Measurements from ENCODE around the gene MYO3B. TPM values are rescaled to one million over a fixed set of nuclear protein-coding genes. Genes with fewer than 3 reads are reported as not detected.

Gene MYO3B
- polyA plus RNA-seq, 2 of the 4 experiments (the other 2 are of a cell fraction): 0.01 TPM; not detected in 1

DNA sequence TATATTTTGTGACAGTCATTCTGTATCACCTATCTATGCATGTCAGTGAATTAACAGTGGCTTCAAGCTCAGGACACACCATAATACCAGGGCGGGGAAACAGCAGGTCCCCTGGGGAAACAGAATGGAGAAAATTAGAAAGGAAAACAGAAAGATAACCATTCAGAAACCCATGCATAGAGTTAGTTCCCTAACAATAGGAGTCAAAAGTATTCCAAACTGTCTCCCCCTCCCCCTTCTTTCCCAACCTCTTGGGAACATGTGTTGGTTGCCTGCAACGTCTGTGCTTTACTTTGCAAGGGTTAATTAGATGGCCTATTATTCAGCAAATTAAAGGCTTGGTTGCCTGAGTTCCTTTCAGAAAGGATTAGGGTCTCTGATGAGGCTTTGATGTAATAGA, 176.4 kb downstream of the MYO3B start:
- H3K27ac ChIP-seq: no peak overlapping the region
- no peaks in the 10 kb centered on the region for H3K9me3 ChIP-seq
- DNase-seq (ENCODE audit: low read depth in 1 of 2, low spot score in 1 of 2) (no peak), FAIRE-seq (no peak), ATAC-seq (no peak)
- H3K4me2 ChIP-seq: no peak overlapping the region
- no peak overlapping the region for H3K4me3 ChIP-seq
- TF ChIP-seq TP53 (CRISPR knock-in tag; IDR thresholded peaks at IDR 0.05) (no peak), RFX5 (IDR thresholded peaks at IDR 0.05) (no peak), CHD4 (IDR thresholded peaks at IDR 0.05; ENCODE audit: borderline replicate concordance) (no peak), RARB (CRISPR knock-in tag; IDR thresholded peaks at IDR 0.05) (no peak), NR3C1 (IDR thresholded peaks at IDR 0.05) (no peak), SREBF2 (IDR thresholded peaks at IDR 0.05) (no peak), SMC3 (IDR thresholded peaks at IDR 0.05) (no peak), BCL3 (IDR thresholded peaks at IDR 0.05) (no peak), PHF8 (IDR thresholded peaks at IDR 0.05; ENCODE audit: borderline replicate concordance, low read depth) (no peak), POLR2A (IDR thresholded peaks at IDR 0.05; ENCODE audit: low read length) (no peak), HDAC2 (IDR thresholded peaks at IDR 0.05) (no peak), GATA3 (IDR thresholded peaks at IDR 0.05; ENCODE audit: borderline replicate concordance) (no peak), RCOR1 (IDR thresholded peaks at IDR 0.05; ENCODE audit: low read depth, low read length) (no peak), MAZ (IDR thresholded peaks at IDR 0.05; ENCODE audit: borderline replicate concordance, low read depth, low read length) (no peak), ZFP36 (IDR thresholded peaks at IDR 0.05; ENCODE audit: borderline replicate concordance, partially characterized antibody) (no peak), TFCP2L1 (CRISPR knock-in tag; IDR thresholded peaks at IDR 0.05) (no peak), EHMT2 (IDR thresholded peaks at IDR 0.05; ENCODE audit: low read depth) (no peak), MAX (IDR thresholded peaks at IDR 0.05) (no peak)
- TF ChIP-seq, protein P1, sequence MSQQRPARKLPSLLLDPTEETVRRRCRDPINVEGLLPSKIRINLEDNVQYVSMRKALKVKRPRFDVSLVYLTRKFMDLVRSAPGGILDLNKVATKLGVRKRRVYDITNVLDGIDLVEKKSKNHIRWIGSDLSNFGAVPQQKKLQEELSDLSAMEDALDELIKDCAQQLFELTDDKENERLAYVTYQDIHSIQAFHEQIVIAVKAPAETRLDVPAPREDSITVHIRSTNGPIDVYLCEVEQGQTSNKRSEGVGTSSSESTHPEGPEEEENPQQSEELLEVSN (IDR thresholded peaks at IDR 0.05; ENCODE audit: borderline replicate concordance, low read depth): no peak
- TF ChIP-seq, protein P2, sequence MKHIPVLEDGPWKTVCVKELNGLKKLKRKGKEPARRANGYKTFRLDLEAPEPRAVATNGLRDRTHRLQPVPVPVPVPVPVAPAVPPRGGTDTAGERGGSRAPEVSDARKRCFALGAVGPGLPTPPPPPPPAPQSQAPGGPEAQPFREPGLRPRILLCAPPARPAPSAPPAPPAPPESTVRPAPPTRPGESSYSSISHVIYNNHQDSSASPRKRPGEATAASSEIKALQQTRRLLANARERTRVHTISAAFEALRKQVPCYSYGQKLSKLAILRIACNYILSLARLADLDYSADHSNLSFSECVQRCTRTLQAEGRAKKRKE (CRISPR knock-in tag; IDR thresholded peaks at IDR 0.05; ENCODE audit: low read depth): no peak
- WGBS (ENCODE audit: missing lambda C conversion rate): 6% methylated on average over 2 of the region's 2 CpGs
- no peaks in the 10 kb centered on the region for H3K4me1 ChIP-seq
- CTCF ChIA-PET: interaction anchor here (1.6 to 2.4 kb wide), 2 partner anchors 13 to 462 kb away, joined by 3 to 7 read pairs; partner anchors contain the start of gene GAD1
- POLR2A ChIA-PET: no interaction called here

GRCh38 chr2:170354855-170355780, 177.2 kb downstream of the MYO3B start:
- Histone ChIP-seq H3K27ac (no peak overlapping the region), H3K9me3 (no peaks in the 10 kb centered on the region), H3K4me1 (no peaks in the 10 kb centered on the region), H3K4me2 (no peak overlapping the region), H3K4me3 (no peak overlapping the region)
- FAIRE-seq (no peak), DNase-seq (ENCODE audit: low read depth in 1 of 2, low spot score in 1 of 2) (no peak), ATAC-seq (no peak)
- TF ChIP-seq GATA3 (IDR thresholded peaks at IDR 0.05; ENCODE audit: borderline replicate concordance) (no peak), POLR2AphosphoS2 (conservative IDR thresholded peaks at IDR 0.05; ENCODE audit: low read length) (no peak), HDAC2 (IDR thresholded peaks at IDR 0.05) (no peak), RAD21 (conservative IDR thresholded peaks at IDR 0.05 in 1 of 2, IDR thresholded peaks at IDR 0.05 in 1 of 2) (no peak)
- CTCF ChIA-PET: interaction anchor here (0.7 to 2.4 kb wide), 5 partner anchors 11 to 461 kb away, joined by 3 to 7 read pairs (median 3); partner anchors contain the start of gene GAD1
- 17% methylated on average over 2 of the region's 2 CpGs for WGBS (ENCODE audit: missing lambda C conversion rate)
- POLR2A ChIA-PET: no interaction called here
